NCI-H2029 treated with DMSO at 0.1 percent for 48 hours (cell line): Measurements from ENCODE around the gene HOXA9.

ENCODE experiments used
- DNase-seq: peaks from one replicate; lab custom pipeline; 2025; lab: John Stamatoyannopoulos, UW

HOXA9 gene

GRCh38 chr7:27176962-27177794 lies 11.8 kb upstream of the HOXA9 start:
- DNase-seq, result no peak

GRCh38 chr7:27176524-27176845 lies 11.1 kb upstream of the HOXA9 start:
- DNase-seq, result no peak

GRCh38 chr7:27175626-27176523 lies 10.5 kb upstream of the HOXA9 start:
- no peak for DNase-seq

- DNase-seq, result no peak
Observed at GRCh38 chr7:27174874-27175625, 9.7 kb upstream of the HOXA9 start.

GRCh38 chr7:27173956-27174873 lies 8.9 kb upstream of the HOXA9 start, which contains the start of gene HOXA10:
Gene HOXA10, minus strand, starts transcription at chr7:27174320. Its CDS starts 14 bp downstream, at chr7:27174306.
- no peak for DNase-seq

- no peak for DNase-seq
Observed at GRCh38 chr7:27173511-27173955, 8.2 kb upstream of the HOXA9 start.

GRCh38 chr7:27172823-27173510 lies 7.6 kb upstream of the HOXA9 start:
- DNase-seq, result no peak

- no peak for DNase-seq
Observed at GRCh38 chr7:27172315-27172774, 7.0 kb upstream of the HOXA9 start.

- no peak for DNase-seq
Observed at GRCh38 chr7:27171637-27172314, 6.4 kb upstream of the HOXA9 start.

- no peak for DNase-seq
Observed at GRCh38 chr7:27171325-27171636, 5.9 kb upstream of the HOXA9 start.

GRCh38 chr7:27170426-27171324 lies 5.3 kb upstream of the HOXA9 start:
- no peak for DNase-seq

GRCh38 chr7:27169658-27170425 lies 4.5 kb upstream of the HOXA9 start:
- DNase-seq, result no peak

GRCh38 chr7:27168265-27168947 lies 3.1 kb upstream of the HOXA9 start:
- DNase-seq, result no peak

- no peak for DNase-seq
Observed at GRCh38 chr7:27167916-27168264, 2.6 kb upstream of the HOXA9 start.

GRCh38 chr7:27166531-27167505 lies 1.5 kb upstream of the HOXA9 start:
- no peak for DNase-seq

GRCh38 chr7:27165996-27166530 lies 726 bp upstream of the HOXA9 start:
- no peak for DNase-seq
